IMR-90 (cell line): Measurements from ENCODE around the gene TMTC2. TPM values are rescaled to one million over a fixed set of nuclear protein-coding genes. Genes with fewer than 3 reads are reported as not detected.

Experiments used
- ATAC-seq: fragments of 200-7000 bp; cut with Tn5 transposase; 2 replicates; pipeline ENCODE4 v1.9.1; 2020; ENCODE audit warnings: low read depth, mild to moderate bottlenecking, moderate library complexity
- BruUV-seq: library from RNA; stranded (reverse); fragments of 400-500 nt; replicated peaks from 2 replicates; lab custom pipeline; 2021; lab: Mats Ljungman, UMichigan
- CTCF ChIA-PET: fragments of 300-600 bp; formaldehyde crosslinking; extraction: SDS; loops from one replicate; lab custom pipeline; 2021; ENCODE audit warnings: antibody characterized with exemption; lab: Yijun Ruan, JAX
- POLR2A ChIA-PET: fragments of 300-600 bp; sonication (Branson Sonifier 250); formaldehyde crosslinking; loops from one replicate; lab custom pipeline; 2022; ENCODE audit warnings: antibody characterized with exemption; ENCODE audit not compliant: unreplicated experiment; lab: Charles Lee
- DNase-seq: peaks from one replicate; pipeline ENCODE4 v3.0.0; 2013
- H2AFZ ChIP-seq: replicated peaks from 2 replicates; pipeline ENCODE3; 2013; ENCODE audit warnings: low read length, mild to moderate bottlenecking; ENCODE audit not compliant: poor library complexity
- H2AK5ac ChIP-seq: 2 replicates; pipeline ENCODE4 v1.6.1; 2013; ENCODE audit warnings: low read depth, low read length, inconsistent platforms
- H2AK9ac ChIP-seq: replicated peaks from 2 replicates; pipeline ENCODE3; 2013; ENCODE audit warnings: mild to moderate bottlenecking, low read depth, low read length, moderate library complexity; ENCODE audit not compliant: poor library complexity
- H2BK120ac ChIP-seq: 2 replicates; pipeline ENCODE4 v1.6.1; 2013; ENCODE audit warnings: low read depth, low read length, inconsistent platforms
- H2BK15ac ChIP-seq: 3 replicates; pipeline ENCODE4 v1.6.1; 2013; ENCODE audit warnings: low read depth, low read length, inconsistent platforms
- H2BK20ac ChIP-seq: 2 replicates; pipeline ENCODE4 v1.6.1; 2013; ENCODE audit warnings: low read depth, mild to moderate bottlenecking, inconsistent platforms, low read length, moderate library complexity
- H2BK5ac ChIP-seq: 2 replicates; pipeline ENCODE4 v1.6.1; 2013; ENCODE audit warnings: mild to moderate bottlenecking, low read depth, low read length, inconsistent platforms; ENCODE audit not compliant: poor library complexity, severe bottlenecking
- H3K14ac ChIP-seq: replicated peaks from 2 replicates; pipeline ENCODE4 v1.6.1; 2013; ENCODE audit warnings: low read depth, low read length, inconsistent platforms
- H3K18ac ChIP-seq: 2 replicates; pipeline ENCODE4 v1.6.1; 2013; ENCODE audit warnings: low read depth, low read length, control low read depth
- H3K23ac ChIP-seq: 2 replicates; pipeline ENCODE4 v1.6.1; 2013; ENCODE audit warnings: low read depth, low read length, inconsistent platforms
- H3K27ac ChIP-seq: 2 replicates; pipeline ENCODE4 v1.5.1; 2013; ENCODE audit warnings: mild to moderate bottlenecking, control low read depth, low read length; ENCODE audit not compliant: insufficient read depth
- H3K27me3 ChIP-seq: 2 replicates; pipeline ENCODE4 v1.6.1; 2013; ENCODE audit warnings: low read length; ENCODE audit not compliant: control insufficient read depth, insufficient read depth
- H3K36me3 ChIP-seq: 2 replicates; pipeline ENCODE4 v1.6.1; 2013; ENCODE audit warnings: low read length, mixed read lengths; ENCODE audit not compliant: control insufficient read depth, insufficient read depth
- H3K4ac ChIP-seq: 2 replicates; pipeline ENCODE4 v1.6.1; 2013; ENCODE audit warnings: low read depth, low read length, inconsistent platforms
- H3K4me1 ChIP-seq: 2 replicates; pipeline ENCODE4 v1.6.1; 2013; ENCODE audit warnings: low read length, mixed read lengths; ENCODE audit not compliant: control insufficient read depth, insufficient read depth
- H3K4me2 ChIP-seq: 2 replicates; pipeline ENCODE4 v1.6.1; 2013; ENCODE audit warnings: low read depth, mild to moderate bottlenecking, control low read depth, low read length, moderate library complexity
- H3K4me3 ChIP-seq: 2 replicates; pipeline ENCODE4 v1.5.1; 2013; ENCODE audit warnings: low read depth, mild to moderate bottlenecking, control low read depth, low read length, moderate library complexity; ENCODE audit not compliant: insufficient read depth
- H3K56ac ChIP-seq: 2 replicates; pipeline ENCODE4 v1.6.1; 2013; ENCODE audit warnings: low read length, inconsistent platforms; ENCODE audit not compliant: insufficient read depth; ENCODE audit errors: extremely low read depth
- H3K79me1 ChIP-seq, 2 experiments: 2 replicates each; pipeline ENCODE4 v1.6.1; 2013; ENCODE audit warnings: low read length in 2 of 2, inconsistent platforms in 1 of 2, low read depth in 1 of 2
- H3K9ac ChIP-seq: 2 replicates; pipeline ENCODE4 v1.6.1; 2013; ENCODE audit warnings: low read depth, low read length, control low read depth
- H3K9me1 ChIP-seq: 2 replicates; pipeline ENCODE4 v1.6.1; 2013; ENCODE audit warnings: low read length, inconsistent platforms; ENCODE audit not compliant: insufficient read depth
- H3K9me3 ChIP-seq: 2 replicates; pipeline ENCODE4 v1.6.1; 2013; ENCODE audit warnings: low read length; ENCODE audit not compliant: control insufficient read depth, insufficient read depth
- H4K20me1 ChIP-seq: 2 replicates; pipeline ENCODE4 v1.6.1; 2013; ENCODE audit warnings: low read length, inconsistent platforms; ENCODE audit not compliant: insufficient read depth
- H4K5ac ChIP-seq: 2 replicates; pipeline ENCODE4 v1.6.1; 2013; ENCODE audit warnings: mild to moderate bottlenecking, low read depth, low read length, control low read depth
- H4K8ac ChIP-seq, 2 experiments: 2 replicates each; pipeline ENCODE4 v1.6.1; 2013; ENCODE audit warnings: low read depth in 2 of 2, low read length in 2 of 2, control low read depth in 1 of 2, inconsistent platforms in 1 of 2
- H4K91ac ChIP-seq: 2 replicates; pipeline ENCODE4 v1.6.1; 2013; ENCODE audit warnings: low read depth, low read length, inconsistent platforms; ENCODE audit not compliant: insufficient read depth
- CEBPB ChIP-seq: IDR thresholded peaks from 2 replicates; pipeline ENCODE4 v1.6.1; 2012; ENCODE audit warnings: low read depth, low read length, improper control_type of control experiment
- ELK1 ChIP-seq: fragments of 150-350 bp; IDR thresholded peaks from 2 replicates; pipeline ENCODE4 v1.6.1; 2016; ENCODE audit warnings: low read depth, mild to moderate bottlenecking, low read length, moderate library complexity, borderline replicate concordance
- MAFK ChIP-seq: IDR thresholded peaks from 2 replicates; pipeline ENCODE4 v1.6.1; 2012; ENCODE audit warnings: low read depth, low read length, improper control_type of control experiment
- MAZ ChIP-seq: IDR thresholded peaks from 2 replicates; pipeline ENCODE4 v1.6.1; 2012; ENCODE audit warnings: low read depth, mild to moderate bottlenecking, low read length, improper control_type of control experiment, moderate library complexity, borderline replicate concordance
- MXI1 ChIP-seq: IDR thresholded peaks from 2 replicates; pipeline ENCODE4 v1.6.1; 2012; ENCODE audit warnings: low read depth, mild to moderate bottlenecking, low read length, moderate library complexity, borderline replicate concordance
- NFE2L2 ChIP-seq: fragments of 150-350 bp; IDR thresholded peaks from 2 replicates; pipeline ENCODE4 v1.6.1; 2016; ENCODE audit warnings: low read depth, mild to moderate bottlenecking, low read length
- POLR2A ChIP-seq: IDR thresholded peaks from 2 replicates; pipeline ENCODE4 v1.6.1; 2012; ENCODE audit warnings: mild to moderate bottlenecking, low read depth, low read length
- RAD21 ChIP-seq: IDR thresholded peaks from 2 replicates; pipeline ENCODE4 v1.6.1; 2012; ENCODE audit warnings: low read length, improper control_type of control experiment
- RCOR1 ChIP-seq: IDR thresholded peaks from 2 replicates; pipeline ENCODE4 v1.6.1; 2012; ENCODE audit warnings: mild to moderate bottlenecking, low read length, improper control_type of control experiment; ENCODE audit not compliant: insufficient replicate concordance
- SMC3 ChIP-seq: fragments of 150-350 bp; IDR thresholded peaks from 2 replicates; pipeline ENCODE4 v1.6.1; 2016; ENCODE audit warnings: low read depth, mild to moderate bottlenecking, antibody characterized with exemption, low read length, moderate library complexity
- WGBS, 2 experiments: methylation state at CpG; one replicate each; pipeline versions ENCODE4 v1.1.5 to v1.1.7; 2013; ENCODE audit warnings: missing lambda C conversion rate in 2 of 2; ENCODE audit not compliant: insufficient read length in 1 of 2; ENCODE audit errors: extremely low coverage in 2 of 2; 5-methylcytosine and 5-hydroxymethylcytosine counted together
- dilution Hi-C: fragments of 300-500 bp; cut with HindIII; formaldehyde crosslinking; loops from one replicate; pipeline ENCODE4 v1.14.3; 2018; ENCODE audit warnings: low sequenced_read_pairs; ENCODE audit not compliant: unreplicated experiment
- in situ Hi-C: fragments of 300-500 bp; cut with MboI; formaldehyde crosslinking; loops from 3 replicates; pipeline ENCODE4 v1.14.3; 2019; ENCODE audit warnings: low sequenced_read_pairs, inconsistent platforms, mixed read lengths
- intact Hi-C: fragments of 100-400 bp; cut with micrococcal nuclease; formaldehyde crosslinking; loops from 2 replicates; pipeline ENCODE4 v1.10.0; 2022
- polyA plus RNA-seq, 3 experiments: library from polyadenylated mRNA; depleted of rRNA; stranded (reverse); fragments of >200 nt; gene quantifications; 2 replicates each; pipeline ENCODE4 v1.2.3, GENCODE V29; 2012; ENCODE audit warnings: low replicate concordance in 1 of 3
- total RNA-seq: library from RNA; depleted of rRNA; stranded (reverse); fragments of >200 nt; gene quantifications from 2 replicates; pipeline ENCODE4 v1.2.3, GENCODE V29; 2012
- TF ChIP-seq, protein P1 (sequence below): fragments of 150-350 bp; IDR thresholded peaks from 2 replicates; pipeline ENCODE4 v1.6.1; 2017; ENCODE audit warnings: mild to moderate bottlenecking, antibody characterized with exemption, low read length, low read depth
- TF ChIP-seq, protein P2 (sequence below): conservative IDR thresholded peaks from 2 replicates; pipeline ENCODE4 v1.5.1; 2012; ENCODE audit warnings: mild to moderate bottlenecking, low read depth, low read length, improper control_type of control experiment

Gene TMTC2
- total and polyA plus RNA-seq, 2 of the 4 experiments (the other 2 are of a cell fraction): 0.56 to 1.4 TPM

DNA sequence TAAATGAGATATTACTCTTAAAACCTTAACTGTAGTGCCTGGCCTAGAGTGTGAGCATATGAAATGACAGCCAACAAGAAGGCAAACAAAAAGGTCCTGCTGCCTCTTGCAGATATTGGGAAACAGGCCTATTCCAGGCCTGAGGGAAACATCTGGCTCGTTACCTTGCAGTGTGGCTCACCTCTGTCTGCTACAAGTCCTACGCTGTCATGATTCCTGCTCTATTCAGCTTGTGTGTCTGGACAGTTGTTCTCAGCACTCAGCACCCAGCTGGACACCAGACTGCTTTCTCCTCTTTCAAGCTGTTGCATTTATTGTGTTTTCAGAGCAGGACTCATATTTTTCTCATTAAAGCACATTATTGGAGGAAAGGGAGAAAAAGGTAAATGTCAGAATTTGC is 113.5 kb downstream of the TMTC2 start:
- H2BK20ac ChIP-seq: no peak overlapping the region
- no peak overlapping the region for H3K4ac ChIP-seq
- H4K20me1 ChIP-seq: no peaks in the 10 kb centered on the region
- no peak overlapping the region for H3K18ac ChIP-seq
- peaks cover 2% of the 10 kb centered on the region; the same call in 1 of the 2 replicates for H3K9me3 ChIP-seq
- H4K5ac ChIP-seq: no peak overlapping the region
- H3K4me3 ChIP-seq: no peak overlapping the region
- TF ChIP-seq RAD21: no peak
- TF ChIP-seq ELK1: no peak
- TF ChIP-seq, protein P1, sequence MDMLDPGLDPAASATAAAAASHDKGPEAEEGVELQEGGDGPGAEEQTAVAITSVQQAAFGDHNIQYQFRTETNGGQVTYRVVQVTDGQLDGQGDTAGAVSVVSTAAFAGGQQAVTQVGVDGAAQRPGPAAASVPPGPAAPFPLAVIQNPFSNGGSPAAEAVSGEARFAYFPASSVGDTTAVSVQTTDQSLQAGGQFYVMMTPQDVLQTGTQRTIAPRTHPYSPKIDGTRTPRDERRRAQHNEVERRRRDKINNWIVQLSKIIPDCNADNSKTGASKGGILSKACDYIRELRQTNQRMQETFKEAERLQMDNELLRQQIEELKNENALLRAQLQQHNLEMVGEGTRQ: no peak
- no peak for TF ChIP-seq POLR2A
- no peak for TF ChIP-seq CEBPB
- TF ChIP-seq MAZ: no peak
- no peak for TF ChIP-seq MAFK
- no peak for TF ChIP-seq NFE2L2
- no peak for TF ChIP-seq SMC3
- no peak for TF ChIP-seq MXI1
- TF ChIP-seq RCOR1: no peak
- TF ChIP-seq, protein P2, sequence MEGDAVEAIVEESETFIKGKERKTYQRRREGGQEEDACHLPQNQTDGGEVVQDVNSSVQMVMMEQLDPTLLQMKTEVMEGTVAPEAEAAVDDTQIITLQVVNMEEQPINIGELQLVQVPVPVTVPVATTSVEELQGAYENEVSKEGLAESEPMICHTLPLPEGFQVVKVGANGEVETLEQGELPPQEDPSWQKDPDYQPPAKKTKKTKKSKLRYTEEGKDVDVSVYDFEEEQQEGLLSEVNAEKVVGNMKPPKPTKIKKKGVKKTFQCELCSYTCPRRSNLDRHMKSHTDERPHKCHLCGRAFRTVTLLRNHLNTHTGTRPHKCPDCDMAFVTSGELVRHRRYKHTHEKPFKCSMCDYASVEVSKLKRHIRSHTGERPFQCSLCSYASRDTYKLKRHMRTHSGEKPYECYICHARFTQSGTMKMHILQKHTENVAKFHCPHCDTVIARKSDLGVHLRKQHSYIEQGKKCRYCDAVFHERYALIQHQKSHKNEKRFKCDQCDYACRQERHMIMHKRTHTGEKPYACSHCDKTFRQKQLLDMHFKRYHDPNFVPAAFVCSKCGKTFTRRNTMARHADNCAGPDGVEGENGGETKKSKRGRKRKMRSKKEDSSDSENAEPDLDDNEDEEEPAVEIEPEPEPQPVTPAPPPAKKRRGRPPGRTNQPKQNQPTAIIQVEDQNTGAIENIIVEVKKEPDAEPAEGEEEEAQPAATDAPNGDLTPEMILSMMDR: no peak
- ChIA-PET POLR2A (no interaction called here), CTCF (no interaction called here)
- H4K8ac ChIP-seq: no peak overlapping the region
- no peak overlapping the region for H3K23ac ChIP-seq
- in situ Hi-C loops: no loop called here
- no peak overlapping the region for H3K14ac ChIP-seq
- H3K79me1 ChIP-seq: no peaks in the 10 kb centered on the region
- H2BK15ac ChIP-seq: no peak overlapping the region
- ATAC-seq: no peak
- no peak overlapping the region for H3K9ac ChIP-seq
- BruUV-seq: no TSS peak
- H2AK5ac ChIP-seq: no peak overlapping the region
- H2AK9ac ChIP-seq: no peak overlapping the region
- H3K36me3 ChIP-seq: no peaks in the 10 kb centered on the region
- DNase-seq: no peak
- no peak overlapping the region for H3K27ac ChIP-seq
- no peaks in the 10 kb centered on the region for H3K27me3 ChIP-seq
- H2AFZ ChIP-seq: no peak overlapping the region
- WGBS, 2 experiments: no CpG with 5 or more reads among the region's 2 CpGs
- H4K91ac ChIP-seq: no peak overlapping the region
- H2BK120ac ChIP-seq: no peak overlapping the region
- no peaks in the 10 kb centered on the region for H3K4me1 ChIP-seq
- H3K4me2 ChIP-seq: no peak overlapping the region
- no peak overlapping the region for H3K56ac ChIP-seq
- intact Hi-C loops: no loop called here
- dilution Hi-C loops: no loop called here
- no peaks in the 10 kb centered on the region for H3K9me1 ChIP-seq
- no peak overlapping the region for H2BK5ac ChIP-seq
